HL-60 (cell line): ENCODE results near the gene SORBS2.

Experiments
- DNase-seq, 2 experiments: peaks; one replicate each; pipeline ENCODE4 v3.0.0-alpha.2; 2010 to 2020; ENCODE audit warnings: low read depth in 1 of 2, low spot score in 1 of 2
- H3K27ac ChIP-seq: fragments of 250-450 bp; sonication (Bioruptor Pico); replicated peaks from 2 replicates; pipeline ENCODE4 v1.5.1; 2020; ENCODE audit warnings: mild to moderate bottlenecking, moderate library complexity
- H3K27me3 ChIP-seq: fragments of 250-450 bp; sonication (Bioruptor Pico); 2 replicates; pipeline ENCODE4 v1.5.1; 2021; ENCODE audit warnings: mild to moderate bottlenecking, moderate library complexity; ENCODE audit not compliant: insufficient read depth, poor library complexity, severe bottlenecking
- H3K4me3 ChIP-seq: replicated peaks from 2 replicates; pipeline ENCODE4 v1.5.1; 2011; ENCODE audit warnings: mild to moderate bottlenecking, control low read depth, low read length; ENCODE audit not compliant: insufficient read depth
- CTCF ChIP-seq: IDR thresholded peaks from one replicate; pipeline ENCODE4 v1.5.1; 2011; ENCODE audit warnings: low read length, control low read depth, inconsistent platforms; ENCODE audit not compliant: insufficient read depth
- GABPA ChIP-seq: IDR thresholded peaks from 2 replicates; pipeline ENCODE4 v1.6.1; 2012; ENCODE audit warnings: low read depth
- POLR2AphosphoS5 ChIP-seq: IDR thresholded peaks from 2 replicates; pipeline ENCODE4 v1.6.1; 2012; ENCODE audit warnings: low read depth
- REST ChIP-seq: IDR thresholded peaks from 2 replicates; pipeline ENCODE4 v1.6.1; 2012; ENCODE audit warnings: low read depth; ENCODE audit not compliant: insufficient replicate concordance
- SPI1 ChIP-seq: IDR thresholded peaks from 2 replicates; pipeline ENCODE4 v1.6.1; 2012; ENCODE audit warnings: low read depth, mild to moderate bottlenecking, borderline replicate concordance

SORBS2 gene

GRCh38 chr4:185780472-185780871 is 31.5 kb downstream of the SORBS2 start:
- Histone ChIP-seq H3K27ac (no peak overlapping the region), H3K27me3 (no peaks in the 10 kb centered on the region), H3K4me3 (no peak overlapping the region)
- no peak for DNase-seq
- no peak for TF ChIP-seq REST
- TF ChIP-seq CTCF = no peak
- no peak for TF ChIP-seq SPI1
- TF ChIP-seq POLR2AphosphoS5 = no peak
- no peak for TF ChIP-seq GABPA

GRCh38 chr4:185779517-185779916 is 32.5 kb downstream of the SORBS2 start:
- Histone ChIP-seq H3K27ac (no peak overlapping the region), H3K27me3 (no peaks in the 10 kb centered on the region), H3K4me3 (no peak overlapping the region)
- no peak for DNase-seq
- no peak for TF ChIP-seq REST
- TF ChIP-seq SPI1 = no peak
- TF ChIP-seq POLR2AphosphoS5 = no peak
- no peak for TF ChIP-seq GABPA
- no peak for TF ChIP-seq CTCF

- DNase-seq = no peak
These were observed 33.7 kb downstream of the SORBS2 start for GRCh38 chr4:185778307-185778706.

GRCh38 chr4:185775792-185776555 is 36.0 kb downstream of the SORBS2 start:
- Histone ChIP-seq H3K27me3 (no peaks in the 10 kb centered on the region), H3K4me3 (no peak overlapping the region), H3K27ac (no peak overlapping the region)
- no peak for TF ChIP-seq GABPA
- no peak for TF ChIP-seq SPI1
- TF ChIP-seq POLR2AphosphoS5 = no peak
- no peak for TF ChIP-seq CTCF
- TF ChIP-seq REST = no peak
- no peak for DNase-seq

More at GRCh38 chr4:185778307-185778706, 33.7 kb downstream of the SORBS2 start:
- no peaks in the 10 kb centered on the region for H3K27me3 ChIP-seq
- TF ChIP-seq SPI1 = no peak
- H3K27ac ChIP-seq = no peak overlapping the region
- no peak overlapping the region for H3K4me3 ChIP-seq
